SJCRH30 (cell line): ENCODE measurements around the gene ALG1. TPM values are rescaled to one million over a fixed set of nuclear protein-coding genes. Genes with fewer than 3 reads are reported as not detected.
A peak's percentile ranks its signal among the peaks of the same experiment; 100 is the strongest.
"Not testable (repeated sequence)": the region's sequence is repeated elsewhere in the genome, so short reads cannot be mapped to it uniquely, and the experiment has no call there.

Source experiments
- DNase-seq, 2 experiments: peaks; one replicate each; pipeline ENCODE4 v3.0.0-alpha.2; 2015 to 2020
- H3K27ac ChIP-seq: fragments of 250-450 bp; sonication (Bioruptor Pico); 2 replicates; pipeline ENCODE4 v1.5.1; 2020; ENCODE audit warnings: mild to moderate bottlenecking, moderate library complexity
- H3K27me3 ChIP-seq: fragments of 250-450 bp; sonication (Bioruptor Pico); 2 replicates; pipeline ENCODE4 v1.5.1; 2020; ENCODE audit warnings: mild to moderate bottlenecking, moderate library complexity
- H3K36me3 ChIP-seq: fragments of 250-450 bp; sonication (Bioruptor Pico); 2 replicates; pipeline ENCODE4 v1.5.1; 2020; ENCODE audit warnings: mild to moderate bottlenecking, moderate library complexity
- H3K4me1 ChIP-seq: fragments of 250-450 bp; sonication (Bioruptor Pico); 2 replicates; pipeline ENCODE4 v1.5.1; 2020; ENCODE audit warnings: mild to moderate bottlenecking, moderate library complexity
- H3K4me3 ChIP-seq: fragments of 250-450 bp; sonication (Bioruptor Pico); 2 replicates; pipeline ENCODE4 v1.5.1; 2020; ENCODE audit warnings: mild to moderate bottlenecking, moderate library complexity
- H3K9me3 ChIP-seq: fragments of 250-450 bp; sonication (Bioruptor Pico); replicated peaks from 2 replicates; pipeline ENCODE4 v1.5.1; 2020; ENCODE audit warnings: mild to moderate bottlenecking, moderate library complexity
- total RNA-seq: library from RNA; depleted of rRNA; stranded (reverse); fragments of >200 nt; shearing (Covaris generic); gene quantifications from 2 replicates; pipeline ENCODE4 v1.2.3, GENCODE V29; 2014

ALG1 gene
- total RNA-seq, 1 experiment from 2014 or later: 8.2 TPM

GRCh38 chr16:5077304-5077703 is 5.7 kb downstream of the ALG1 start:
- no peaks in the 10 kb centered on the region for H3K9me3 ChIP-seq
- no peaks in the 10 kb centered on the region for H3K27me3 ChIP-seq
- no peaks in the 10 kb centered on the region for H3K36me3 ChIP-seq
- no peak for DNase-seq
- no peaks in the 10 kb centered on the region for H3K4me1 ChIP-seq
- no peak overlapping the region for H3K4me3 ChIP-seq
- no peak overlapping the region for H3K27ac ChIP-seq

- DNase-seq: no peak
- Histone ChIP-seq H3K27ac (no peak overlapping the region), H3K9me3 (no peaks in the 10 kb centered on the region), H3K4me3 (no peak overlapping the region), H3K36me3 (no peaks in the 10 kb centered on the region), H3K4me1 (no peaks in the 10 kb centered on the region), H3K27me3 (no peaks in the 10 kb centered on the region)
These were observed 7.0 kb downstream of the ALG1 start for GRCh38 chr16:5078626-5079025.

DNA sequence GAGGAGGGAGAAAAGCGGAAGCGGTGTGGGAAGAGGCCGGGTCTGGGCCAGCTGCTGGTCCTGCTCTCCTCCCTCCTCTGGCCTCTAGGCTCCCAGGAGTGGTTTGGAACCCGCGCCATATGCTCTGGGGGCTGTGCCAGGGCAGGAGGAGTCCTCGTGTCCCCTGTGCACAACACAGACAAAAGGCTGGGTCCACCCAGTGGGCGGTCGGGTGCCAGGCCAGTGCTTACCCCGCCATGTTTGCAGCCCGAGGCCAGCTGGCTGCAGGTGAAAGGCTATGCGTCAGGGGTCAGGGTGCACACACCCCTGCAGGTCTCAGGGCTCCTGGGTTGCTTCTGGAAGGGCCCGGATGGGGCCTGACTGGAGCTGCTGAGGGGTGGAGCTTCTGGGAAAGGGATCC is 8.8 kb downstream of the ALG1 start:
- not testable (repeated sequence) for H3K9me3 ChIP-seq, H3K36me3 ChIP-seq, H3K27ac ChIP-seq, H3K4me1 ChIP-seq, H3K4me3 ChIP-seq, DNase-seq, H3K27me3 ChIP-seq

DNA sequence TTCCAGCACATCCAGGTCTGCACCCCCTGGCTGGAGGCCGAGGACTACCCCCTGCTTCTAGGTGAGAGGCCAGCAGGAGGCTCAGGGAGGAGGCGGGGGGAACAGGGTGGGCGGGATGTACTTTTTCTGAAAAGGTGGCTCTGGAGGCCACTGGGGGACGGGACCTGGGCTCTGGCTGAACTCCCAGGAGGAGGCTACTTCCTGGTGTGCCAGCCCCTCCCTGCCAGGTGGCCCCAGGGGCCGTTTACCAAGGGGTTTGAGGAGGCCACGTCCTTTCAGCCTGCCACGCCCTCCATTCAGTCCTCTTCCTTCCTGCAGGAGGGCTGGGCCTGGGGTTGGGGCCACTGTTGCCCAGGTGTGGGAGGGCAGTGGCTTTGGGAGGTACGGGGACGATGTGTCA is 9.4 kb downstream of the ALG1 start:
- not testable (repeated sequence) for H3K4me3 ChIP-seq, H3K27ac ChIP-seq, H3K4me1 ChIP-seq, H3K27me3 ChIP-seq, DNase-seq, H3K36me3 ChIP-seq, H3K9me3 ChIP-seq

- not testable (repeated sequence) for H3K4me1 ChIP-seq, H3K27ac ChIP-seq, DNase-seq, H3K9me3 ChIP-seq, H3K27me3 ChIP-seq, H3K36me3 ChIP-seq, H3K4me3 ChIP-seq
These were observed 12.0 kb downstream of the ALG1 start for GRCh38 chr16:5083646-5084045.

DNA sequence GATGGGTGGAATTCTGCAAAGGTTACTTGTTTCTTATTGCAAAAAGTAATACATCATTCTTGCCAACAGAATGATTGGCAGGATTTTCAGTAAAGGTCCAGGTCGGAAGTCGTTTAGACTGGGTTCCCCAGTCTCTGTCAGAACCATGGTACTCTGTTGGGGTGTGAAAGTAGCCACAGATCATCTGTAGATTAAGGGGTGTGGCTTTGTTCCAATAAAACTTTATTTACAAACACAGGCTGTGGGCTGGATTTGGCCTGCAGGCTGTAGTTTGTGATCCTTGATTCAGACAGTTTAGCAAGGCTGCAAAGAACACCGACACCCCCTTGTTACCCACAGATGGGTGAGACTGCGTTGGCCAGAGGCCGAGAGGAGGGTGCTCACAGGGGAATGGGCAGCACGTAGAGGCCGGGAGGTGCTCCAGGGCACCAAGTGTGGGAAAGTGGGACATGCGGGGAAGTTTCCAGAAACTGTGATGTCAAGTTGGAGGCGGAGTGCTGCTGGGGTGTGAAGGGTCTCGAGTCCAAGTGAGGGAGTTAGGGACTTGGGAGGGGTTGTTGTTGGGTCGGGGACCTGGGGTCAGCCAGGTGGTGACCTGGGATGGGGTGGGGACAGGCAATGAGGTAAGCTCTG is 12.6 kb downstream of the ALG1 start:
- not testable (repeated sequence) for H3K36me3 ChIP-seq, H3K27ac ChIP-seq, H3K9me3 ChIP-seq, H3K27me3 ChIP-seq, H3K4me1 ChIP-seq, H3K4me3 ChIP-seq, DNase-seq

- H3K27me3 ChIP-seq, H3K4me3 ChIP-seq, H3K4me1 ChIP-seq, H3K9me3 ChIP-seq, H3K36me3 ChIP-seq, H3K27ac ChIP-seq: not testable (repeated sequence)
- DNase-seq: peak; percentile 56 to 69
These were observed 13.2 kb downstream of the ALG1 start for GRCh38 chr16:5084802-5085201.

GRCh38 chr16:5085716-5086115 is 14.1 kb downstream of the ALG1 start:
- not testable (repeated sequence) for H3K4me1 ChIP-seq, H3K27ac ChIP-seq, DNase-seq, H3K4me3 ChIP-seq, H3K27me3 ChIP-seq, H3K9me3 ChIP-seq, H3K36me3 ChIP-seq

DNA sequence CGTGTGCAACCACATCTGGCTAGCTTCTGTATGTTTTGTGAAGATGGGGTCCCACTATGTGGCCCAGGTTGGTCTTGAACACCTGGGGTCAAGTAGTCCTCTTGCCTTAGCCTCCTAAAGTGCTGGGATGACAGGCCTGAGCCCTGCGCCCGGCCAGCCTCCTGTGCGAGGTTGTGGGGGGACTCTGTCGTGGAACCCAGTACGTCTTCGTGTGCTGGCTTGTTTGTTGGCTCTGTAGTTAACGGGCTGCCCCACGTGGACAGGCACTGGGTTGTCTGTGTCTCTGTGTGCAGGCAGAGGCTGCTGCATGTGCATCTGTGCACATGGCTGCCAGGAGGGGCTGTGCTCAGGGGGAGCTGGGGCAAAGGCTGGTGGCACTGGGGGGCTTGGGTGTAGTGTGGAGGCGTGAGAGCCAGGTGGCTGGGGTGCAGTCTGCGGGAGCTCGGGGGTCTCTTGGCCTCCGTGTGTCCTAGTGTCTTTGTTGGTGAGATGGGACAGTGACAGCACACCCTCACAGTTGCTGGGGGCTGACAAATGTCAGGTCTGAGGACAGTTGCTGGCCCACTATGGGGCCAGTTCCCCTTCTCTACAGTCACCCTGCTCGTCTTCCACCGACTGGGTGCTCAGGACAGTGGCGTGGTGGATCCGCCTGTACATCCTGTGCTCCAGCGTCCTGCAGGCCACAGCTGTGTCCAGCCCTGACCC is 16.6 kb downstream of the ALG1 start:
- H3K4me3 ChIP-seq, DNase-seq, H3K4me1 ChIP-seq, H3K9me3 ChIP-seq, H3K36me3 ChIP-seq, H3K27ac ChIP-seq, H3K27me3 ChIP-seq: not testable (repeated sequence)

GRCh38 chr16:5088936-5089335 is 17.3 kb downstream of the ALG1 start:
- not testable (repeated sequence) for H3K9me3 ChIP-seq, H3K27me3 ChIP-seq, H3K4me3 ChIP-seq, H3K36me3 ChIP-seq, H3K27ac ChIP-seq, DNase-seq, H3K4me1 ChIP-seq

- DNase-seq, H3K27me3 ChIP-seq, H3K36me3 ChIP-seq, H3K9me3 ChIP-seq, H3K4me1 ChIP-seq, H3K27ac ChIP-seq, H3K4me3 ChIP-seq: not testable (repeated sequence)
These were observed 18.4 kb downstream of the ALG1 start for GRCh38 chr16:5089911-5090555.

DNA sequence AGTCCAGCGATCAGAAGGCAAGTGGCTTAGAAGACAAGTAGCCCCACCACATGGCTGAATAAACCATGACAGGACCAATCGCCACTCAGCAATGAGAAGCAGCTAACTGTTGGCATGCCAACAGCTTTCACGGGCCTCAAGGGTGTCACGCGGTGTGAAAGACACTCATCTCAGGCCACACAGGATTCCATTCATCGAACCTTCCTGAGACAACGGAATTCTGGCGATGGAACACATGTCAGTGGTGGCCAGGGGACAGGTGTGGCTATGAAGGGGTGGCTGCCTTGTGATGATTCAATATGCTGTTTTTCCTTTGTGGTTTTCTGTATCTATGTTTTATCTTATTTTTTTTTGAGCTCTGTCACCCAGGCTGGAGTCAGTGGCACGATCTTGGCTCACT is 18.9 kb downstream of the ALG1 start:
- H3K36me3 ChIP-seq, H3K4me3 ChIP-seq, H3K27me3 ChIP-seq, DNase-seq, H3K4me1 ChIP-seq, H3K9me3 ChIP-seq, H3K27ac ChIP-seq: not testable (repeated sequence)

GRCh38 chr16:5093081-5093480 is 21.4 kb downstream of the ALG1 start:
- not testable (repeated sequence) for H3K27me3 ChIP-seq, DNase-seq, H3K4me1 ChIP-seq, H3K27ac ChIP-seq, H3K4me3 ChIP-seq, H3K36me3 ChIP-seq, H3K9me3 ChIP-seq

DNA sequence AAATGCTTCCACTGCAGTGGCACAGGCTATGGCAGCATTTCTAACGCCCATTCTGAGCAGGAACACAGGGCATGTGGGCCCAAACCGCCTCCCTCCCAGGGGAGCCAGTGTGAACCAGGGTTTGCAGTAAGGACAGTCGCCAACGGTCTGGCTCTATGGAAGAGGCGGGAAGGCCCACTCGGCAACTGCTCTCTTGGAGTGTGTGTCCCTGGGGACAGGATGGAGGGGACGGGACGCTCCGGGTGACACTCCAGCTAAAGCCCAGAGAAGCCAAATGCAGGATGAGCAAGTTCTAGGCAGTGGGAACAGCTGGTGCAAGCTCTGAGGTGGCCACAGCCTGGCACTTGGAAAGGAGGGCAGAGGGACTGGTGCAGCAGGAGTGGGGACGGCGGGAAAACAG is 22.1 kb downstream of the ALG1 start:
- H3K36me3 ChIP-seq, DNase-seq, H3K27ac ChIP-seq, H3K4me1 ChIP-seq, H3K27me3 ChIP-seq, H3K9me3 ChIP-seq, H3K4me3 ChIP-seq: not testable (repeated sequence)

DNA sequence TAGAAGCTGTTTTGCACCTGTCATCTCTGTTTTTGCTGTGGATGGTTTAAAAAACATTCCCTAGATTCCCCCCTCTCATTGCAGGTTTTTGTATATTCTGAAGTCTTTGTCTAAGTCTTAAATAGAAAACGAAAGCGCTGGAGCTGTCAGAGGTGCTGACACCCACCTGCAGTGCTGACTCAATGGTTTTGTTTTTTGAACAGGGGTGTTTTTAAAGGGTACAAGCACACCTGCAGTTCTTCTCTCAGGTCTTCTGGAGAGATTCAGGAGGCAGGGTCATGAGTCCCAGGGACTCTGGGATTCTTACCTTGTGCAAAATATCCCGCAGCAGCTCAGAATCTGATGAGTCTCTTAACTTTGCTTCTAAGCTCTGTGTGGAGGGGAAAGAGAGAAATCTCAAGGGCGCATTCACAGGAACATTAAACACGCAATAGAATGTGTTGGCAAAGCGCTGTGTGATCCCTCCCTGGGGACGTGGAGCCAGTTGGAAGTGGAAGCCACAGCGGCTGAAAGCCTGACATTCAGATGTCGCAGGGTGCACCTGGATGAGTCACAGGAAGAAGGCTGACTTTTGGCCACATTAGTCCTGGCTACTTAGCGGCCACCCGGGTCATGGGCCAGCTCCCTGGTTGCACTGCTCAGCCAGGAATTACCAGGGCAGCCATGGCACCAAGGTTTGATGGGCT is 23.6 kb downstream of the ALG1 start:
- H3K36me3 ChIP-seq, H3K27me3 ChIP-seq, H3K27ac ChIP-seq, H3K9me3 ChIP-seq, DNase-seq, H3K4me3 ChIP-seq, H3K4me1 ChIP-seq: not testable (repeated sequence)
